ENCODE results near the gene WDPCP.

WDPCP gene

GRCh38 chr2:63272560-63272959 is 315.7 kb downstream of the WDPCP start:
- H3K4me3 ChIP-seq (ENCODE audit: low read length) = no peak overlapping the region
- TF ChIP-seq ZNF274 (IDR thresholded peaks at IDR 0.05; ENCODE audit: low read depth, low read length) = no peak

GRCh38 chr2:63270717-63271116 is 317.6 kb downstream of the WDPCP start:
- H3K4me3 ChIP-seq (ENCODE audit: low read length) = no peak overlapping the region
- TF ChIP-seq ZNF274 (IDR thresholded peaks at IDR 0.05; ENCODE audit: low read depth, low read length) = no peak

GRCh38 chr2:63268946-63269345 is 319.3 kb downstream of the WDPCP start:
- no peak for TF ChIP-seq ZNF274 (IDR thresholded peaks at IDR 0.05; ENCODE audit: low read depth, low read length)
- H3K4me3 ChIP-seq (ENCODE audit: low read length) = no peak overlapping the region

GRCh38 chr2:63261137-63261621 is 327.1 kb downstream of the WDPCP start:
- H3K4me3 ChIP-seq (ENCODE audit: low read length) = no peak overlapping the region
- no peak for TF ChIP-seq ZNF274 (IDR thresholded peaks at IDR 0.05; ENCODE audit: low read depth, low read length)

- no peak overlapping the region for H3K4me3 ChIP-seq (ENCODE audit: low read length)
- TF ChIP-seq ZNF274 (IDR thresholded peaks at IDR 0.05; ENCODE audit: low read depth, low read length) = no peak
These were observed 330.8 kb downstream of the WDPCP start for GRCh38 chr2:63257473-63257872.

- TF ChIP-seq ZNF274 (IDR thresholded peaks at IDR 0.05; ENCODE audit: low read depth, low read length) = no peak
- H3K4me3 ChIP-seq (ENCODE audit: low read length) = no peak overlapping the region
These were observed 339.1 kb downstream of the WDPCP start for GRCh38 chr2:63249161-63249560.

- no peak for TF ChIP-seq ZNF274 (IDR thresholded peaks at IDR 0.05; ENCODE audit: low read depth, low read length)
- no peak overlapping the region for H3K4me3 ChIP-seq (ENCODE audit: low read length)
These were observed 345.5 kb downstream of the WDPCP start for GRCh38 chr2:63242747-63243146.

DNA sequence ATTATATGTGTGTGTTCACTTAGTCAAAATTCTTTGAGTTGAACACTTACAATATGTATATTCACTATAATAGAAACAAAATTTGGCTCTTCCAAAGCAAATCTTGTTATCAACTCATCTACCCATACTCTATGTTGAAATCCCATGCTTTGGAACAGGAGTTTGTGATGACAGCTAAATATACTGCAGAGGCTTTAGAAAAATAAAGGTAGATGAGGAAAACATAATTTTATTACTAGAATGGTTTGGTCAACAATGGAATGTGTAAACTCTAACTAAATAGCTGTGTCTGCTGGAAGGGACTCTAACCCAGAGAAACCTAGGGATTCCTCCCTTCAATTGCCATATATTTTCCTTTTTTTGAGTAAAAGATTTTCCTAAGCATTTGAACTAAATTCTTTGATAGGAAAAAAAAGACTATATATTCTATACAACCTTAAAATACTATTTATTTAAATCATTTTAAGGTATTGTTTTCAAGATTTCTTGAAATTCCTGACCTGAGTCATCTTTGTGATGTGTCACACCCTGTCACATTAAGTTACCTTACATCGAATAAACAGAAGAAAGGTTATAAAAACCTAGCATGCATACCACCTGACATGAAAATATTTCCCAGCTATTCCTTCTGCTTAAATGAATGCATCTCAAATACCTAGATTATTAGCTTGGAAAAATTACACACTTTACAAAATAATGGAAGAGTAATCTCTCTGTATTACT is 362.2 kb downstream of the WDPCP start:
- no peak overlapping the region for H3K4me3 ChIP-seq (ENCODE audit: low read length)
- no peak for TF ChIP-seq ZNF274 (IDR thresholded peaks at IDR 0.05; ENCODE audit: low read depth, low read length)

GRCh38 chr2:63218800-63219526 is 369.3 kb downstream of the WDPCP start:
- no peak for TF ChIP-seq ZNF274 (IDR thresholded peaks at IDR 0.05; ENCODE audit: low read depth, low read length)
- H3K4me3 ChIP-seq (ENCODE audit: low read length) = no peak overlapping the region

DNA sequence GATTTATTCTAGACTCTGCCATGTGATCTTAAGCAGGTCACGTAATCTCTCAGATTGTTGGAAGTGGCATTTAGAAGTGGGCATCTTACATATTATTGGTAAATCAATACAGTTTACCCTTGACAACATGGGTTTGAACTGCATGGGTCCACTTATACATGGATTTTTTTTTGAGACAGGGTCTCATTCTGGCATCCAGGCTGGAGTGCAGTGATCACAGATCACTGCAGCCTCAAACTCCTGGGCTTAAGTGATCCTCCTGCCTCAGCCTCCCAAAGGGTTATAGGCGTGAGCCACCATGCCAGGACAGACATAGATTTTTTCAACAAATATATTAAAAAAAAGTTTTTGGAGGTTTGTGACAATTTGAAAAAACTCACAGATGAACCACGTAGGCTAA is 393.0 kb downstream of the WDPCP start:
- no peak overlapping the region for H3K4me3 ChIP-seq (ENCODE audit: low read length)
- TF ChIP-seq ZNF274 (IDR thresholded peaks at IDR 0.05; ENCODE audit: low read depth, low read length) = no peak

- no peak for TF ChIP-seq ZNF274 (IDR thresholded peaks at IDR 0.05; ENCODE audit: low read depth, low read length)
These were observed 394.1 kb downstream of the WDPCP start for GRCh38 chr2:63194175-63194574.

GRCh38 chr2:63192889-63193774 is 395.1 kb downstream of the WDPCP start:
- TF ChIP-seq ZNF274 (IDR thresholded peaks at IDR 0.05; ENCODE audit: low read depth, low read length) = no peak
- H3K4me3 ChIP-seq (ENCODE audit: low read length) = no peak overlapping the region

More at GRCh38 chr2:63194175-63194574, 394.1 kb downstream of the WDPCP start:
- H3K4me3 ChIP-seq (ENCODE audit: low read length) = no peak overlapping the region

DNA sequence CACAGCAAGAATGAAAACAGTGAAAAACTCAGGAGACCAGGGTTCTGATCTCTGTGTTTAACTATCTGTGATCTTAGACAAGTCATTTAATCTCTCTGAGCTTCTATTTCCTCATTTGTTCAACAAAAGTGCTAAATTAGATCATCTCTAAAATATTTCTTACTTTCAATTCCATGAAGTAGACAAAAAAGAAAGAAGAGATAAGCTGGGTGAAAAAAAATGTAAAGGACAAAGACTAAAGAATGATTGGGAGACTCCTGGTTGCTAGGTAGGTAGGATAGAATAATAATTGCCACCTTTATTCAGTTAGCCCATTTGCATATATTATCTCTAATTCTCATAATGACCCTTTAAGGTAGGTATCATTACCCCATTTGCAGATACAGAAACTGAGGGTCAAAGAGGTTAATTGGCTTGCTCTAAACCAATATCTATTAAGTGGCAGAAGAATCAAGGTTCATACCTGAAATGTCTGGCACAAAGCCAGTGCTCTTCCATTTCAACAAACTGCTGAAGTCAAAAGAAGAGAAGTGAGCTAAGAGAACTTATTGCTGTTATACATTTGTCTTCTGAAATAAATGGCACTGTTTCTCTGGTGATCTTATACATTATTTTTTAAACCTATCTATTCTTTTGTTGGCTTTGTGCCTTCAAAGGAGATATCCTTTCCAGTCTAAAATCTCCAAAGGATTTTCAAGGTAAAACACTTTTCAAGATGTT is 395.9 kb downstream of the WDPCP start:
- no peak overlapping the region for H3K4me3 ChIP-seq (ENCODE audit: low read length)
- no peak for TF ChIP-seq ZNF274 (IDR thresholded peaks at IDR 0.05; ENCODE audit: low read depth, low read length)

GRCh38 chr2:63189026-63189425 is 399.3 kb downstream of the WDPCP start:
- no peak overlapping the region for H3K4me3 ChIP-seq (ENCODE audit: low read length)
- no peak for TF ChIP-seq ZNF274 (IDR thresholded peaks at IDR 0.05; ENCODE audit: low read depth, low read length)
